OCI-LY7 (cell line): ENCODE data around the gene C16orf87. TPM values are rescaled to one million over a fixed set of nuclear protein-coding genes. Genes with fewer than 3 reads are reported as not detected.

Source experiments
- BruUV-seq: library from RNA; stranded (reverse); fragments of 400-500 nt; replicated peaks from 2 replicates; lab custom pipeline; 2021; lab: Mats Ljungman, UMichigan
- CTCF ChIA-PET: fragments of 300-600 bp; sonication (Branson Sonifier 250); formaldehyde crosslinking; loops from one replicate; lab custom pipeline; 2022; ENCODE audit warnings: antibody characterized with exemption; ENCODE audit not compliant: unreplicated experiment; lab: Charles Lee
- POLR2A ChIA-PET: fragments of 300-600 bp; sonication (Branson Sonifier 250); formaldehyde crosslinking; loops from one replicate; lab custom pipeline; 2022; ENCODE audit warnings: antibody characterized with exemption; lab: Charles Lee
- DNase-seq: peaks from one replicate; pipeline ENCODE4 v3.0.0-alpha.2; 2015; ENCODE audit warnings: low spot score
- H2AFZ ChIP-seq: fragments of 200-600 bp; sonication (generic), shearing (Covaris generic); 2 replicates; pipeline ENCODE4 v1.6.1; 2014; ENCODE audit warnings: mild to moderate bottlenecking, antibody characterized with exemption, low read length, moderate library complexity
- H3K27ac ChIP-seq: fragments of 200-600 bp; sonication (generic); 2 replicates; pipeline ENCODE4 v1.5.1; 2014; ENCODE audit warnings: mixed run types, low read depth, mild to moderate bottlenecking, moderate library complexity, low read length, inconsistent platforms; ENCODE audit not compliant: poor library complexity, severe bottlenecking
- H3K36me3 ChIP-seq: fragments of 200-600 bp; sonication (generic); 2 replicates; pipeline ENCODE4 v1.6.1; 2014; ENCODE audit warnings: mild to moderate bottlenecking, antibody characterized with exemption, low read length, moderate library complexity, mixed read lengths; ENCODE audit not compliant: insufficient read depth
- H3K4me1 ChIP-seq: fragments of 200-600 bp; sonication (generic); 2 replicates; pipeline ENCODE4 v1.5.1; 2014; ENCODE audit warnings: mild to moderate bottlenecking, low read length; ENCODE audit not compliant: insufficient read depth, poor library complexity, severe bottlenecking
- H3K4me2 ChIP-seq: fragments of 200-600 bp; sonication (generic); 2 replicates; pipeline ENCODE4 v1.6.1; 2014; ENCODE audit warnings: mild to moderate bottlenecking, low read length
- H3K4me3 ChIP-seq: fragments of 200-600 bp; sonication (generic); 2 replicates; pipeline ENCODE4 v1.5.1; 2014; ENCODE audit warnings: mild to moderate bottlenecking, low read depth, low read length; ENCODE audit not compliant: poor library complexity, severe bottlenecking
- H3K79me2 ChIP-seq: fragments of 200-600 bp; sonication (generic); 2 replicates; pipeline ENCODE4 v1.6.1; 2016; ENCODE audit warnings: low read depth, mild to moderate bottlenecking, low read length, moderate library complexity, mixed read lengths; ENCODE audit not compliant: insufficient read depth
- H3K9me2 ChIP-seq: fragments of 200-600 bp; sonication (generic); 2 replicates; pipeline ENCODE4 v1.6.1; 2016; ENCODE audit warnings: mild to moderate bottlenecking, low read length, mixed read lengths; ENCODE audit not compliant: insufficient read depth
- H3K9me3 ChIP-seq: fragments of 200-600 bp; sonication (generic); 2 replicates; pipeline ENCODE4 v1.6.1; 2014; ENCODE audit warnings: mild to moderate bottlenecking, mixed run types, low read length, mixed read lengths
- H4K20me1 ChIP-seq: fragments of 200-600 bp; sonication (generic); 2 replicates; pipeline ENCODE4 v1.6.1; 2014; ENCODE audit warnings: mild to moderate bottlenecking, antibody characterized with exemption, low read length, moderate library complexity, mixed read lengths; ENCODE audit not compliant: insufficient read depth
- CTCF ChIP-seq: fragments of 200-600 bp; sonication (generic); conservative IDR thresholded peaks from 2 replicates; pipeline ENCODE4 v1.5.1; 2014; ENCODE audit warnings: mild to moderate bottlenecking, antibody characterized with exemption, low read length, moderate library complexity, mixed read lengths
- EZH2phosphoT487 ChIP-seq: fragments of 200-600 bp; sonication (generic); IDR thresholded peaks from 2 replicates; pipeline ENCODE4 v1.6.1; 2018; ENCODE audit warnings: low read depth, borderline replicate concordance, mild to moderate bottlenecking, mixed run types, antibody characterized with exemption, low read length, moderate library complexity, mixed read lengths
- intact Hi-C: fragments of 100-400 bp; cut with micrococcal nuclease; formaldehyde crosslinking; loops from one replicate; pipeline ENCODE4 v1.10.0; 2022; ENCODE audit not compliant: unreplicated experiment
- total RNA-seq, 2 experiments: library from RNA; depleted of rRNA in 1 of 2; stranded (reverse); fragments of >200 nt in 1 of 2; shearing (Covaris generic) in 1 of 2; gene quantifications; 2 replicates each; pipeline ENCODE4 v1.2.3, GENCODE V29; 2014 to 2022

C16orf87 gene
- total RNA-seq, 2 experiments from 2014 or later, result 9.1 to 21.1 TPM

GRCh38 chr16:46854846-46855245 lies 23.9 kb upstream of the C16orf87 start:
- POLR2A ChIA-PET, result interaction anchor here (0.7 to 2.2 kb wide), 3 partner anchors 9 to 172 kb away, joined by 3 to 8 read pairs (median 3); no protein-coding TSS in a partner anchor
- CTCF ChIA-PET, result interaction anchor here (1.0 to 1.2 kb wide), 2 partner anchors 62 to 65 kb away, joined by 3 read pairs; no protein-coding TSS in a partner anchor
- intact Hi-C loops, result loop anchor here (1.0 to 5.0 kb wide), 3 partner anchors 54 to 163 kb away; no protein-coding TSS in a partner anchor

GRCh38 chr16:46853713-46854443 lies 22.9 kb upstream of the C16orf87 start:
- Histone ChIP-seq H3K9me3 (no peaks in the 10 kb centered on the region), H3K4me1 (peaks cover 12% of the 10 kb centered on the region), H3K4me3 (no peak overlapping the region), H3K27ac (no peak overlapping the region), H3K36me3 (no peaks in the 10 kb centered on the region), H3K9me2 (no peaks in the 10 kb centered on the region), H3K79me2 (no peaks in the 10 kb centered on the region), H2AFZ (peak overlapping the region; percentile 44; the same call in 1 of the 2 replicates), H3K4me2 (no peak overlapping the region), H4K20me1 (no peaks in the 10 kb centered on the region)
- intact Hi-C loops, result loop anchor here (1.0 to 5.0 kb wide), 3 partner anchors 55 to 164 kb away; no protein-coding TSS in a partner anchor
- DNase-seq, result peak; percentile 70
- TF ChIP-seq EZH2phosphoT487, result no peak
- TF ChIP-seq CTCF, result peak; percentile 85
- ChIA-PET POLR2A (interaction anchor here (0.5 to 2.2 kb wide), 4 partner anchors 10 to 283 kb away, joined by 3 to 8 read pairs (median 4); no protein-coding TSS in a partner anchor), CTCF (interaction anchor here (0.7 to 1.2 kb wide), 3 partner anchors 55 to 66 kb away, joined by 3 to 4 read pairs (median 3); no protein-coding TSS in a partner anchor)
- no TSS peak for BruUV-seq

More at GRCh38 chr16:46854846-46855245, 23.9 kb upstream of the C16orf87 start:
- H2AFZ ChIP-seq, result no peak overlapping the region
- no peak overlapping the region for H3K4me3 ChIP-seq
- no peak overlapping the region for H3K27ac ChIP-seq
- no peaks in the 10 kb centered on the region for H3K79me2 ChIP-seq
- H3K4me1 ChIP-seq, result peaks cover 12% of the 10 kb centered on the region
- no peak for TF ChIP-seq CTCF
- no peak for TF ChIP-seq EZH2phosphoT487
- H3K9me2 ChIP-seq, result no peaks in the 10 kb centered on the region
- no peaks in the 10 kb centered on the region for H3K36me3 ChIP-seq
- no peaks in the 10 kb centered on the region for H3K9me3 ChIP-seq
- no peaks in the 10 kb centered on the region for H4K20me1 ChIP-seq
- no peak for DNase-seq
- no TSS peak for BruUV-seq
- no peak overlapping the region for H3K4me2 ChIP-seq

GRCh38 chr16:46852130-46852529 lies 21.1 kb upstream of the C16orf87 start:
- Histone ChIP-seq H3K4me2 (no peak overlapping the region), H3K79me2 (no peaks in the 10 kb centered on the region), H3K4me3 (no peak overlapping the region), H3K27ac (no peak overlapping the region), H4K20me1 (no peaks in the 10 kb centered on the region), H3K36me3 (no peaks in the 10 kb centered on the region), H3K9me2 (no peaks in the 10 kb centered on the region), H2AFZ (no peak overlapping the region), H3K4me1 (peaks cover 12% of the 10 kb centered on the region), H3K9me3 (no peaks in the 10 kb centered on the region)
- TF ChIP-seq CTCF (no peak), EZH2phosphoT487 (no peak)
- ChIA-PET POLR2A (interaction anchor here (1.5 to 1.7 kb wide), 2 partner anchors 19 kb away, joined by 6 to 7 read pairs; no protein-coding TSS in a partner anchor), CTCF (no interaction called here)
- intact Hi-C loops, result loop anchor here (5.0 kb wide), 1 partner anchor 75 kb away; no protein-coding TSS in a partner anchor
- no TSS peak for BruUV-seq
- no peak for DNase-seq
